Kidney capillary endothelial cell (primary cell): ENCODE results near the gene FAM32A.

Experiments
- DNase-seq: peaks from one replicate; pipeline ENCODE4 v3.0.0-alpha.2; 2018; ENCODE audit warnings: low spot score

FAM32A gene

DNA sequence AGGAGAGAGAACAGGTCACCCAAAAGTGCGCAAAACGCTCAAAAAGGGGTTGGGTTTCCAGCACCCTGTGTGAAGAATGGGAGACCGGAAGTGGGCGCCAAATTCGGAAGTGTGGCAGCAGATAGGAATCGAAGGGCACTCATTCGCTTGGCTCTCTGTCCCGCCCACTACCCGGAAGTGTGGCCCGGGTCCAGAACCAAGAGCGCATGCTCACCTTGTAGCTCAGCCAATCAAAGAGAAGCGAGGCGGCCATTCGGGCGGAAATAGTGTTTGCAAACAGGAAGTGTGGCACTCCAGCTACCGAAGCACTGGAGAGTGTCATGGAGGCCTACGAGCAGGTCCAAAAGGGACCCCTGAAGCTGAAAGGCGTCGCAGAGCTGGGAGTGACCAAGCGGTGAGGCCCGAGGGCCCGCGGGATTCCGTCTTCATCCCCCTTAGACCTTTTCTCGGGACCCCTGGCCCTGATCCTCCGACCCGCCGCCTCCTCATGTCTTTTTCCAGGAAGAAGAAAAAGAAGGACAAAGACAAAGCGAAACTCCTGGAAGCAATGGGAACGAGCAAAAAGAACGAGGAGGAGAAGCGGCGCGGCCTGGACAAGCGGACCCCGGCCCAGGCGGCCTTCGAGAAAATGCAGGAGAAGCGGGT is at the start of gene FAM32A:
FAM32A (plus strand) TSS at position 288 of the 645 bp plus-strand sequence; CDS start at position 321, 33 bp downstream.
- peak; percentile 98 for DNase-seq

GRCh38 chr19:16135430-16136127 is 49.6 kb upstream of the FAM32A start:
- no peak for DNase-seq

- DNase-seq = no peak
These were observed 48.8 kb upstream of the FAM32A start for GRCh38 chr19:16136185-16136999.

DNA sequence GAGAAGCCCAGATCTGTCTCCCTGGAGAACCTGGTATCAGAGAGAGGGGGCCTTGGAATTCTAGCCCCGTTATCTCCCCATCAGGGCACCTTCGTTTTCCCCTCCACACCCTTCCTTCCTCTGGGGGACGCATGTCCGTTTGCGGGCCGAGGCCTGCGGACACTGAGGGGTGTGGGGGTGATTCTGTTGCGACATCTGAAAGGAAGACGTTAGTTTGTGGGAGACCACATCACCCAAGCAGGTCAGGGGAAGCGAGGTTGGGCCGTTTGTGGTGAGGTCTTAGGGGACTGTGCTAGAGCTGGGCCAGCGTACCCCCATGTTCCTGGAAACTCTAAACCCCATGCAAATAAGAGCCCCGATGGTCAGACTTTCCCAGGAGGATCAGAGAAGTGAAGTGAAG is 45.5 kb upstream of the FAM32A start:
- DNase-seq = no peak

DNA sequence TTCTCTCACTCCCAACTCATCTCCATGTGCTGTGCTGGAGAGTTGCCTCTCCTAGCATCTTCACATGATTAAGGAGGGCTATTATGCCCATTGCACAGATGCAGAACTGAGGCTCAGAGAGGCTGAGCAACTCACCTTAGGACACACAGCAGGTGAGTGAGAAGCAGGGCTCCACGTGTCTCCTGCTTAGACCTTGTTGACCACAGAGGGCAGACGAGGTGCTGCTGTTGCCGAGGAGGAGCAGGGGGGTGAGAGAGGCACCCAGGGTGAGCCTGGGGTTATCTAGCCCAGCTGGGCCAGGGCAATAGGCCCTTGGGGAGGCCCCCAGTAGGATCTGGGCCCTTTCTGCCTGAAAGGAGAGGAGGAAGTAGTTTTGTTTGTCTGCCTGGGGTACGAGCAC is 44.2 kb upstream of the FAM32A start:
- no peak for DNase-seq

GRCh38 chr19:16142032-16142580 is 43.1 kb upstream of the FAM32A start:
- DNase-seq = no peak

- no peak for DNase-seq
These were observed 41.6 kb upstream of the FAM32A start, which contains the start of gene HSH2D for GRCh38 chr19:16143399-16144215. HSH2D (plus strand) TSS chr19:16143685; CDS start chr19:16148751, 5,066 bp downstream.

- no peak for DNase-seq
These were observed 41.0 kb upstream of the FAM32A start for GRCh38 chr19:16144216-16144581.

DNA sequence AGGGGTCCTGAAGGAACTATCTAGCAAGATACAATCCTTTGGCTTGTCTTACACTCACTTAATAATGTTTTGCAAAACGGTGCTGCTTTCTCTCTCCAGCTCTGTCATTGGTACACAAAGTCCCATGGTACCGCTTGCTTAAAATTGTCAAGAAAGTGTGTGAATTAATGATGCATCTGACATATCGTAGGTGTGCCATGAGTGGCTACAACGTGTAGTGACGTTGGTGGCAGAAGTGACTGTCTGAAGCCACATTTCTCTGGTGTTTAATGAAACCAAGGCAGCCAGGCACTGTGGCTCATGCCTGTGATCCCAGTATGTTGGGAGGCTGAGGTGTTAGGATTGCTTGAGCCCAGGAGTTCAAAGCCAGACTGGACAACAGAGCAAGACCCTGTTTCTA is 39.1 kb upstream of the FAM32A start:
- DNase-seq = no peak

DNA sequence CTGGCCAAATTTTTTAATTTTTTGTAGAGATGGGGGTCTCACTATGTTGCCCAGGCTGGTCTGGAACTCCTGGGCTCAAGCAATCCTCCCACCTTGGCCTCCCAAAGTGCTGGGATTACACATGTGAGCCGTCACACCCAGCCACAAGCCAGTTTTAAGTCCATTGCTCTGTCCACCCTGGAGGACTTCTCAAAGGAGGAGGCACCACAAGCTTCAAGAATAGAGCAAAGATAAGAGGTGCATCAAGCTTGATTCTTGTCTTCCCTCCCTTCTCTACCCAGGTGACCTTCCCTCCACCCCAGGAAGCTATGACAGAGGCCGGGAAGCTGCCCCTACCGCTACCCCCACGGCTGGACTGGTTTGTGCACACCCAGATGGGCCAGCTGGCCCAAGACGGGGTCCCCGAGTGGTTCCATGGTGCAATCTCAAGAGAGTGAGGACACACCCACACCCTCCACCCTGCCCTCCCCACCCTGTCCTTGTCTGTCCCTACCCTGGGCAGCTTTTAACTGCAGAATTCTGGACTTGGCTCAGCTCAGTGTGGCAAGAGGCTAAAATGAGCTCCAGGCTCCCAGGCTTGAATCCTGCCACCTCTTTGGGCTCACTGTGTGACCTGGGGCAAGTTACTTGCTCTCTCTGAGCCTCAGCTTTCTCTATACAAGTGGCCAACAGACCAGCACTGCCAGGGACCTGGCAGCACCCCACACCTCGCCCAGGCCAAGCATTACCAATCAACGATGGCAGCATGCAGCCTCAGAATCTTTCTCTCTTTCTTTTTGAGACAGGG is 36.6 kb upstream of the FAM32A start:
- no peak for DNase-seq

DNA sequence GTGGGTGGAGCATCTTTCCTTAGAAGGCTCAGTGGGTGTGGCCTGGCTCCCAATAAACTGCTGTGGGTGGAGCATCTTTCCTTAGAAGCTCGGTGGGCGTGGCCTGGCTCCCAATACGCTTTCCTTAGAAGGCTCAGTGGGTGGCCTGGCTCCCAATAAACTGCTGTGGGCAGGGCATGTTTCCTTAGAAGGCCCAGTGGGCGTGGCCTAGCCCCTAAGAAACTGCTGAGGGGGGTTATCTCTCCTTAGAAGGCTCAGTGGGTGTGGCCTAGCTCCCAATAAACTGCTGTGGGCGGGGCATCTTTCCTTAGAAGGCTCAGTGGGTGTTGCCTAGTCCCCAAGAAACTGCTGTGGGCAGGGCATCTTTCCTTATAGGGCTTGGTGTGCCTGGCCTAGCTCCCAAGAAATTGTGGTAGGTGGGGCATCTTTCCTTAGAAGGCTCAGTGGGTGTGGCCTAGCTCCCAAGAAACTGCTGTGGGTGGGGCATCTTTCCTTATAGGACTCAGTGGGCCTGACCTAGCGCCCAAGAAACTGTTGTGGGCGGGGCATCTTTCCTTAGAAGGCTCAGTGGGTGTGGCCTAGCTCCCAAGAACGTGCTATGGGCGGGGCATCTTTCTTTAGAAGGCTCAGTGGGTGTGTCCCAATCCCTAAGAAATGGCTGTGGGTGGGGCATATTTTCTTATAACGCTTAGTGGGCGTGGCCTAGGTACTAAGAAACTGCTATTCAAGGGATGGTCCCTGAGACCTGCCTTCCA is 31.5 kb upstream of the FAM32A start:
- DNase-seq = no peak

- no peak for DNase-seq
These were observed 30.7 kb upstream of the FAM32A start for GRCh38 chr19:16154557-16154956.

DNA sequence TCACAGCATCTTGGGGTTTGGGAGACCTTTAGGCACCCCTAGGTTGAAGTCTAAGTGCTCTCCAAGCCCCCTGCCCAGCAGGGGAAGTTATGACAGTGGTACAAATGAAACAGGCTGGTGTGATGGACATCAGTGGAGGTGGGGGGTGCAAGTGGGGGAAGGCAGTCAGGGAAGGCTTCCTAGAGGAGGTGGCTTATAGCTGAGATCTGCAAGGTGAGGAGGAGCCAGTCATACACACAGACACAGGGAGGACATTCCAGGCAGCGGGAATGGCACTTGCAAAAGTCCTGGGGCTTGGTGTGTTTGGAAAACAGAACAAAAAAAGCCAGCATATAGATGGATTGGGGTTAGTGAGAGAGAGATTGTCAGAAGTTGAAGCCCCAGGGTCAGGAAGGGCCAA is 30.1 kb upstream of the FAM32A start:
- DNase-seq = no peak

GRCh38 chr19:16156904-16157303 is 28.3 kb upstream of the FAM32A start:
- no peak for DNase-seq

DNA sequence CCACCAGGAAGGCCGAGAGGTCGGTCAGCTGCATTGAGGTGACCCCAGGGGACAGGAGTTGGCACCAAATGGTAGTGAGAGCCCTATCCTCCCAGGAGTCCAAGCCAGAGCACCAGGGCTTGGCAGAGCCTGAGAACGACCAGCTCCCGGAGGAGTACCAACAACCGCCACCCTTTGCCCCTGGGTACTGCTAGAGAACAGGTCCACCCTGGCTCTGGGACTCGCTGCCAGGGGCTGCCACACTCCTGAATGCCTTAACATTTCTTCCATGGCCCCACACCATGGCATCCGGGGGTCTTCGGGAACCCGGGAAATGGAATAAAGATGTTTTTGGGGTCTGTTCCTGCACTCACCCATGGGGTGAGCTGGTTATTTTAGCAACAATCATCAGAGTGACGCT is 27.6 kb upstream of the FAM32A start:
- no peak for DNase-seq

DNA sequence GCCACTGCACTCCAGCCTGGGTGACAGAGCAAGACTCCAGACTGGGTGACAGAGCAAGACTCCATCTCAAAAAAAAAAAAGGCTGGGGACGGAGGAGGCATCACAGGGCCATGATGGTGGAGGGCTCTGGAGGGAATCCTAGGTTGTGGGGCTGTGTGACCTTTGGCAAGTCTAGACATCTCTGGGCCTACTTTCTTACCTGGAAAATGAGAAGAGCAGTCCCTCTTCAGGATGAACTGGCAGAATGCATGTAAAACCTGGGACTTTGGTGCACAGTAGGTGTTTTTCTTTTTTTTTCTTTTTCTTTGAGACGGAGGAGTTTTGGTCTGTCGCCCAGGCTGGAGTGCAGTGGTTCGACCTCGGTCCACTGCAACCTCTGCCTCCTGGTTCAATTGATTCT is 25.6 kb upstream of the FAM32A start:
- no peak for DNase-seq

- no peak for DNase-seq
These were observed 24.7 kb upstream of the FAM32A start for GRCh38 chr19:16160445-16160942.

- DNase-seq = peak; percentile 65
These were observed 24.2 kb upstream of the FAM32A start for GRCh38 chr19:16160943-16161560.

DNA sequence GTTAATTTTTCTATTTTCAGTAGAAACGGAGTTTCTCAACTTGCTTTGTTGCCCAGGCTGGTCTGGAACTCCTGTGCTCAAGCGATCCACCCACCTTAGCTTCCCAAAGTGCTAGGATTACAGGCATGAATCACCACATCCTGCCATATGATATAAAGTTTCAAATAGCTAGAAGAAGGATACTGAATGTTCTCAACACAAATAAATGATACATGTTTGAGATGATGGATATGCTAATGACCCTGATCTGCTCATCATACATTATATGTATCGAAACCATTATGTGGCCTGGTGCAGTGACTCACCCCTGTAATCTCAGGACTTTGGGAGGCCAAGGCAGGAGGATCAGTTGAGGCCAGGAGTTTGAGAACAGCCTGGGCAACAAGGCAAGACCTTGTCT is 23.4 kb upstream of the FAM32A start:
- peak; percentile 37 for DNase-seq
